Measurements from ENCODE around the gene CNGA3.
A peak's percentile ranks its signal among the peaks of the same experiment; 100 is the strongest.

The CNGA3 gene

DNA sequence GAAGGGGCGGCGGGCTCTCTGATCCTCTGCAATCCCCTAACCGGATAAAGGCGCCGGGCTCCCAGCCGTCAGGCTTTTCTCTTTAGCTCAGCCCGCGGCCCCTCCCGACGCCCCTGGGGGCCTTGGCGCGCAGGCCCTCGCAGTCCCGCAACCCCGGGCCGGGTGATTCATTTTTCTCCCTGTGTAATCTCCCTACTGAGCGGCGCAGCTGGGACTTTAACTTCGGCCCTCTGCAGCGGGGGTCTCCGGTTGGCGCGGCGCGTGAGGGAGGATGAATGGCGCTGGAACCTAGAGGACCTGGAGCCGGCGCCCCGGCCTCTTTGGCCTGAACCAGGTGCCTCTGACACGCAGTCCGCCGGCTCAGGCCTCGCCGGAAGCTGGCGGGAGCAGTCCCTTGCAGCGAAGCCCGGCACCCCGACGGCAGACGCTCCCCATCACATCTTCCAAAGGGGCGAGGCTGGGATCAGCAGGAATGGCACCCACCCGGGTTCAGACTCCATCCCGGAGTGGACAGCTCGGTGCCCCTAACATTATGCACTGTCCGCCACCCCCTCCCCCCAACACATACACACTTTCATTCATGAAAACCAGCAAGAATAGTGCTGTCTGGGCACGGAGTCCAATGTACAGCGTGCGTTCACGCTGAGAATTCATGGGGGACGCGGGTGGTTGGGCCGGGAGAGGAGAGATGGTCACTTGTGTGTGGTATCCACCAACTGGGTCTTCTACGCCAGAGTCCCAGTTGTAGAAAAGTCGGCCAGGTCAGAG lies 1.2 kb downstream of the CNGA3 start:
- DNase-seq: peak; percentile 28
- Mint-ChIP-seq H3K4me1 (peaks cover 5% of the 10 kb centered on the region), H3K4me3 (peak overlapping the region; percentile 48), H3K27ac (no peak overlapping the region), H3K9me3 (peaks cover 20% of the 10 kb centered on the region), H3K27me3 (ENCODE audit: low read depth, poor library complexity) (peaks cover 100% of the 10 kb centered on the region), H3K36me3 (ENCODE audit: low read depth) (no peaks in the 10 kb centered on the region)
- TF ChIP-seq, protein P1, sequence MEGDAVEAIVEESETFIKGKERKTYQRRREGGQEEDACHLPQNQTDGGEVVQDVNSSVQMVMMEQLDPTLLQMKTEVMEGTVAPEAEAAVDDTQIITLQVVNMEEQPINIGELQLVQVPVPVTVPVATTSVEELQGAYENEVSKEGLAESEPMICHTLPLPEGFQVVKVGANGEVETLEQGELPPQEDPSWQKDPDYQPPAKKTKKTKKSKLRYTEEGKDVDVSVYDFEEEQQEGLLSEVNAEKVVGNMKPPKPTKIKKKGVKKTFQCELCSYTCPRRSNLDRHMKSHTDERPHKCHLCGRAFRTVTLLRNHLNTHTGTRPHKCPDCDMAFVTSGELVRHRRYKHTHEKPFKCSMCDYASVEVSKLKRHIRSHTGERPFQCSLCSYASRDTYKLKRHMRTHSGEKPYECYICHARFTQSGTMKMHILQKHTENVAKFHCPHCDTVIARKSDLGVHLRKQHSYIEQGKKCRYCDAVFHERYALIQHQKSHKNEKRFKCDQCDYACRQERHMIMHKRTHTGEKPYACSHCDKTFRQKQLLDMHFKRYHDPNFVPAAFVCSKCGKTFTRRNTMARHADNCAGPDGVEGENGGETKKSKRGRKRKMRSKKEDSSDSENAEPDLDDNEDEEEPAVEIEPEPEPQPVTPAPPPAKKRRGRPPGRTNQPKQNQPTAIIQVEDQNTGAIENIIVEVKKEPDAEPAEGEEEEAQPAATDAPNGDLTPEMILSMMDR (IDR thresholded peaks at IDR 0.05): no peak

DNA sequence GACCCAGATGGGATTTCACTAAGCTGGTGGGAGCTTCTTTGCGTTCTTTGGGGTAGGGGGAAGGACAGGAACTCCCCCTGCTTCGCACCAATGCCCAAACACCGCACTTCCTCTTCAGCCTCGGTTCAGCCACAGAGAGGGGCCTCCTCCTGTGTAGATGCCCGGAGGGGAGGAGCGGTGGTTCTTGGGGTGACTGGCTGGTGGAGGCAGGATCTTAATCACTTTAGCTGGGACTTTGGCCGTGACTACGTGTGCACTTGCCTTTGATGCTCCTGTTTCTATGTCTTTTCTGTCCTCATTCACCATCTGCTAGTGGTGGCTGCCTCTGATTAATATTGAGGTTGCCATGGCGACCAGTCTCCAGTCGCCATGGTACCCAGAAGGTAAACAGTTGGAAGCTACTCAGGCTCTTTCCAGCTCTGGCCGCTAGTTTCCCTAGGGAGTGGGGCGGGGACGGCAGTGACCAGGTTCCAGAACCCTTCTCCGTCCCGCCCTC lies 1.9 kb downstream of the CNGA3 start:
- Mint-ChIP-seq H3K27me3 (ENCODE audit: low read depth, poor library complexity) (peaks cover 97% of the 10 kb centered on the region), H3K9me3 (peaks cover 20% of the 10 kb centered on the region), H3K4me1 (peaks cover 5% of the 10 kb centered on the region), H3K4me3 (peak overlapping the region; percentile 48), H3K27ac (no peak overlapping the region), H3K36me3 (ENCODE audit: low read depth) (no peaks in the 10 kb centered on the region)
- peak; percentile 16 for DNase-seq
- TF ChIP-seq, protein P1 (IDR thresholded peaks at IDR 0.05): no peak

GRCh38 chr2:98350411-98350810 lies 4.2 kb downstream of the CNGA3 start:
- DNase-seq: no peak
- no peak overlapping the region for H3K27ac Mint-ChIP-seq
- TF ChIP-seq, protein P1 (IDR thresholded peaks at IDR 0.05): no peak
- peaks cover 74% of the 10 kb centered on the region for H3K27me3 Mint-ChIP-seq (ENCODE audit: low read depth, poor library complexity)
- peaks cover 5% of the 10 kb centered on the region for H3K4me1 Mint-ChIP-seq
- no peak overlapping the region for H3K4me3 Mint-ChIP-seq
- H3K36me3 Mint-ChIP-seq (ENCODE audit: low read depth): no peaks in the 10 kb centered on the region
- peaks cover 20% of the 10 kb centered on the region for H3K9me3 Mint-ChIP-seq

- Mint-ChIP-seq H3K27ac (no peak overlapping the region), H3K4me1 (no peaks in the 10 kb centered on the region), H3K36me3 (ENCODE audit: low read depth) (no peaks in the 10 kb centered on the region), H3K9me3 (peaks cover 13% of the 10 kb centered on the region), H3K4me3 (no peak overlapping the region), H3K27me3 (ENCODE audit: low read depth, poor library complexity) (peaks cover 23% of the 10 kb centered on the region)
- DNase-seq: no peak
- TF ChIP-seq, protein P1 (IDR thresholded peaks at IDR 0.05): no peak
These were observed 9.6 kb downstream of the CNGA3 start for GRCh38 chr2:98355881-98356280.

DNA sequence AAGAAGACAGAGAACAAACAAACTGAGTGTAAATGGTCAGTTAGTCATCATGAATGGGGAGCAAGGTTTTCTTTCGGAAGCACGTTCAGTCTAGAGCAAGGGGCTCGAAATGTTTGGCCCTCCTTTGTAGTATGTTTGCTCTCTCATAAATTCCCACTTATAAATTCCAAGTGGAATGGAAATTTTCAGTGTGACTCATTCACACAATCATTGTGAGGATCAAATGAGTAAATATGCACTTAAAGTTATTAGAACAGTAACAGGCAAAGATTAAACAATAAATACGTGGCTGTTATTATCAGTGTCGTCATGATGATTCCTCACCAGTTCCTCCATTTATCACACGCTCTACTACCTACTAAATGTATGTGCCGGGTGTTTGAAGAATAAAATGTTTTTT lies 10.5 kb downstream of the CNGA3 start:
- H3K36me3 Mint-ChIP-seq (ENCODE audit: low read depth): no peaks in the 10 kb centered on the region

More for the DNA sequence above, 10.5 kb downstream of the CNGA3 start:
- H3K27ac Mint-ChIP-seq: no peak overlapping the region
- TF ChIP-seq, protein P1 (IDR thresholded peaks at IDR 0.05): no peak
- H3K27me3 Mint-ChIP-seq (ENCODE audit: low read depth, poor library complexity): peaks cover 17% of the 10 kb centered on the region
- peaks cover 5% of the 10 kb centered on the region for H3K9me3 Mint-ChIP-seq
- no peak for DNase-seq
- no peak overlapping the region for H3K4me3 Mint-ChIP-seq
- H3K4me1 Mint-ChIP-seq: no peaks in the 10 kb centered on the region
